ENCODE measurements around the gene HCCS. TPM values are rescaled to one million over a fixed set of nuclear protein-coding genes. Genes with fewer than 3 reads are reported as not detected.

HCCS gene
- total and polyA plus RNA-seq, 8 donors, result 14.9 to 20.8 (median 16.6) TPM

- no peaks in the 10 kb centered on the region for H3K9me3 ChIP-seq
- DNase-seq (no peak), ATAC-seq (no peak)
- H3K27ac ChIP-seq, result no peak overlapping the region
- H3K27me3 ChIP-seq, result peaks cover 0 to 4% of the 10 kb centered on the region in 2 donors
- no peaks in the 10 kb centered on the region for H3K36me3 ChIP-seq
- intact Hi-C loops (cut with DNase I), result no loop called here
- H3K4me1 ChIP-seq, result no peaks in the 10 kb centered on the region
- TF ChIP-seq, protein P1, sequence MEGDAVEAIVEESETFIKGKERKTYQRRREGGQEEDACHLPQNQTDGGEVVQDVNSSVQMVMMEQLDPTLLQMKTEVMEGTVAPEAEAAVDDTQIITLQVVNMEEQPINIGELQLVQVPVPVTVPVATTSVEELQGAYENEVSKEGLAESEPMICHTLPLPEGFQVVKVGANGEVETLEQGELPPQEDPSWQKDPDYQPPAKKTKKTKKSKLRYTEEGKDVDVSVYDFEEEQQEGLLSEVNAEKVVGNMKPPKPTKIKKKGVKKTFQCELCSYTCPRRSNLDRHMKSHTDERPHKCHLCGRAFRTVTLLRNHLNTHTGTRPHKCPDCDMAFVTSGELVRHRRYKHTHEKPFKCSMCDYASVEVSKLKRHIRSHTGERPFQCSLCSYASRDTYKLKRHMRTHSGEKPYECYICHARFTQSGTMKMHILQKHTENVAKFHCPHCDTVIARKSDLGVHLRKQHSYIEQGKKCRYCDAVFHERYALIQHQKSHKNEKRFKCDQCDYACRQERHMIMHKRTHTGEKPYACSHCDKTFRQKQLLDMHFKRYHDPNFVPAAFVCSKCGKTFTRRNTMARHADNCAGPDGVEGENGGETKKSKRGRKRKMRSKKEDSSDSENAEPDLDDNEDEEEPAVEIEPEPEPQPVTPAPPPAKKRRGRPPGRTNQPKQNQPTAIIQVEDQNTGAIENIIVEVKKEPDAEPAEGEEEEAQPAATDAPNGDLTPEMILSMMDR (IDR thresholded peaks at IDR 0.05), result no peak
- H3K4me3 ChIP-seq, result no peak overlapping the region
Measured at GRCh38 chrX:11172415-11172814, 61.3 kb downstream of the HCCS start.

Other genes with a start within 250 kb of the HCCS start
- not detected for gene AMELX, start 182.1 kb downstream of the HCCS start, total RNA-seq
- gene AMELX, start 182.1 kb downstream of the HCCS start, polyA plus RNA-seq (ENCODE audit: insufficient read length in 6 of 6), result under 1 TPM in 4 of 6 donors, not detected in 2; 0.20 to 0.25 (median 0.22) TPM

Data from left lung (tissue), 10 donors.